GM19240 (cell line): ENCODE results near the gene SLC20A1.
"Not testable (repeated sequence)": the region's sequence is repeated elsewhere in the genome, so short reads cannot be mapped to it uniquely, and the experiment has no call there.

Experiments used
- DNase-seq: peaks from one replicate; pipeline ENCODE4 v3.0.0; 2011; ENCODE audit warnings: low spot score; ENCODE audit not compliant: insufficient read length

The SLC20A1 gene

GRCh38 chr2:112645310-112646101, at the start of gene SLC20A1:
Gene SLC20A1, plus strand, starts transcription at chr2:112645939. Its CDS starts 890 bp downstream, at chr2:112646829.
- DNase-seq: peak; percentile 87

GRCh38 chr2:112597537-112598322, 48.0 kb upstream of the SLC20A1 start:
- no peak for DNase-seq

GRCh38 chr2:112600634-112601033, 45.1 kb upstream of the SLC20A1 start:
- no peak for DNase-seq

- DNase-seq: no peak
Observed at GRCh38 chr2:112601754-112602153, 44.0 kb upstream of the SLC20A1 start.

- no peak for DNase-seq
Observed at GRCh38 chr2:112602917-112603316, 42.8 kb upstream of the SLC20A1 start.

- no peak for DNase-seq
Observed at GRCh38 chr2:112603731-112604130, 42.0 kb upstream of the SLC20A1 start.

GRCh38 chr2:112604952-112605351, 40.8 kb upstream of the SLC20A1 start:
- no peak for DNase-seq

GRCh38 chr2:112605926-112606325, 39.8 kb upstream of the SLC20A1 start:
- no peak for DNase-seq

GRCh38 chr2:112606547-112606946, 39.2 kb upstream of the SLC20A1 start:
- DNase-seq: no peak

- no peak for DNase-seq
Observed at GRCh38 chr2:112607680-112608438, 37.9 kb upstream of the SLC20A1 start.

GRCh38 chr2:112609320-112609719, 36.4 kb upstream of the SLC20A1 start:
- not testable (repeated sequence) for DNase-seq

GRCh38 chr2:112612283-112612682, 33.5 kb upstream of the SLC20A1 start:
- not testable (repeated sequence) for DNase-seq

GRCh38 chr2:112614201-112614840, 31.4 kb upstream of the SLC20A1 start:
- no peak for DNase-seq

GRCh38 chr2:112615051-112615450, 30.7 kb upstream of the SLC20A1 start:
- no peak for DNase-seq

- not testable (repeated sequence) for DNase-seq
Observed at GRCh38 chr2:112615798-112616197, 29.9 kb upstream of the SLC20A1 start.

- no peak for DNase-seq
Observed at GRCh38 chr2:112618383-112618782, 27.4 kb upstream of the SLC20A1 start.

- DNase-seq: no peak
Observed at GRCh38 chr2:112621790-112622527, 23.8 kb upstream of the SLC20A1 start.

- DNase-seq: no peak
Observed at GRCh38 chr2:112622528-112622849, 23.2 kb upstream of the SLC20A1 start.

GRCh38 chr2:112623913-112624777, 21.6 kb upstream of the SLC20A1 start:
- DNase-seq: peak; percentile 30
